HFFc6 (cell line): Measurements from ENCODE around the gene CYYR1. TPM values are rescaled to one million over a fixed set of nuclear protein-coding genes. Genes with fewer than 3 reads are reported as not detected.

Experiments
- DNase-seq: peaks from one replicate; pipeline ENCODE4 v3.0.0-alpha.2; 2018
- H3K27ac Mint-ChIP-seq: 2 replicates; pipeline ENCODE4 v1.8.0; 2020; ENCODE audit warnings: mild to moderate bottlenecking, mixed read lengths
- H3K27me3 Mint-ChIP-seq: 2 replicates; pipeline ENCODE4 v1.8.0; 2021; ENCODE audit warnings: mild to moderate bottlenecking, moderate library complexity, mixed read lengths; ENCODE audit not compliant: insufficient read depth
- H3K36me3 Mint-ChIP-seq: 2 replicates; pipeline ENCODE4 v1.8.0; 2021; ENCODE audit warnings: low read depth, mixed read lengths
- H3K4me1 Mint-ChIP-seq: 2 replicates; pipeline ENCODE4 v1.8.0; 2020; ENCODE audit warnings: low read depth, mixed read lengths
- H3K4me3 Mint-ChIP-seq: 2 replicates; pipeline ENCODE4 v1.8.0; 2020; ENCODE audit warnings: mild to moderate bottlenecking, moderate library complexity, mixed read lengths
- H3K9me3 Mint-ChIP-seq: 2 replicates; pipeline ENCODE4 v1.8.0; 2020; ENCODE audit warnings: mild to moderate bottlenecking, mixed read lengths
- total RNA-seq, 6 experiments: library from RNA; stranded (reverse); fragmentation: NEBNext Ultra II Directional; extraction: Animal tissue kit (Norgen Biotek cat#: 25700); gene quantifications; 2 replicates in 1 of 6; 3 replicates in 5 of 6; pipeline ENCODE4 v1.2.3, GENCODE V29; 2021
- TF ChIP-seq, protein P1 (sequence below): fragments of 200-600 bp; sonication (generic); IDR thresholded peaks from 2 replicates; pipeline ENCODE4 v1.5.0; 2021; ENCODE audit warnings: antibody characterized with exemption, mild to moderate bottlenecking

CYYR1 gene
- total RNA-seq, 6 experiments from 2014 or later: not detected

DNA sequence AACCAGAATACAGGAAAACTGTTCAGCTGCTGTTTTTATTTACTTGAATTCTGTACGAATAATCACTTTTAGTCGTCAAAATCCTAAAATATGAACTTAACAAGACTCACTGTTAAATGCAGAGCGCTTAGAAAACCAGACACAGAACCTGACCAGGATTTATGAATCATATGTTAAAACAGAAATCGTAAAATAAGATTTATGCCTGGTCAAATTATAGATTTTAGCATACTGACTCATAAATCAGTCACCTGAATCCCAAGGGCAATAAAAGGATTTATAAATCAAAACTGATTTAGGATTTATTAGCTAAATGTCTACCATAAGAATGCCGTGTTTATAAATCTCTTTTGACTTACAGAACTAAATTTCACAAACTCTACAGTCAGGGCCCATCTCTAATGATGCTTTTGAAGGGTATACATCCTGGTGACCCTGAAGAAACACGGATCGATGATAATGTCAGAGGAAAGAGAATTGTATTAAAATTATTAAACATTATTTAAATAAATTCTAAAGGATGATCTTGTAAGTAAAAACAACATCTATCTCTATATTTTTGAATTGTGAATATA is 28.8 kb downstream of the CYYR1 start:
- H3K27ac Mint-ChIP-seq: no peak overlapping the region
- TF ChIP-seq, protein P1, sequence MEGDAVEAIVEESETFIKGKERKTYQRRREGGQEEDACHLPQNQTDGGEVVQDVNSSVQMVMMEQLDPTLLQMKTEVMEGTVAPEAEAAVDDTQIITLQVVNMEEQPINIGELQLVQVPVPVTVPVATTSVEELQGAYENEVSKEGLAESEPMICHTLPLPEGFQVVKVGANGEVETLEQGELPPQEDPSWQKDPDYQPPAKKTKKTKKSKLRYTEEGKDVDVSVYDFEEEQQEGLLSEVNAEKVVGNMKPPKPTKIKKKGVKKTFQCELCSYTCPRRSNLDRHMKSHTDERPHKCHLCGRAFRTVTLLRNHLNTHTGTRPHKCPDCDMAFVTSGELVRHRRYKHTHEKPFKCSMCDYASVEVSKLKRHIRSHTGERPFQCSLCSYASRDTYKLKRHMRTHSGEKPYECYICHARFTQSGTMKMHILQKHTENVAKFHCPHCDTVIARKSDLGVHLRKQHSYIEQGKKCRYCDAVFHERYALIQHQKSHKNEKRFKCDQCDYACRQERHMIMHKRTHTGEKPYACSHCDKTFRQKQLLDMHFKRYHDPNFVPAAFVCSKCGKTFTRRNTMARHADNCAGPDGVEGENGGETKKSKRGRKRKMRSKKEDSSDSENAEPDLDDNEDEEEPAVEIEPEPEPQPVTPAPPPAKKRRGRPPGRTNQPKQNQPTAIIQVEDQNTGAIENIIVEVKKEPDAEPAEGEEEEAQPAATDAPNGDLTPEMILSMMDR: no peak
- DNase-seq: no peak
- no peaks in the 10 kb centered on the region for H3K36me3 Mint-ChIP-seq
- H3K4me3 Mint-ChIP-seq: no peak overlapping the region
- H3K4me1 Mint-ChIP-seq: no peaks in the 10 kb centered on the region
- no peaks in the 10 kb centered on the region for H3K27me3 Mint-ChIP-seq
- H3K9me3 Mint-ChIP-seq: peaks cover 8% of the 10 kb centered on the region

DNA sequence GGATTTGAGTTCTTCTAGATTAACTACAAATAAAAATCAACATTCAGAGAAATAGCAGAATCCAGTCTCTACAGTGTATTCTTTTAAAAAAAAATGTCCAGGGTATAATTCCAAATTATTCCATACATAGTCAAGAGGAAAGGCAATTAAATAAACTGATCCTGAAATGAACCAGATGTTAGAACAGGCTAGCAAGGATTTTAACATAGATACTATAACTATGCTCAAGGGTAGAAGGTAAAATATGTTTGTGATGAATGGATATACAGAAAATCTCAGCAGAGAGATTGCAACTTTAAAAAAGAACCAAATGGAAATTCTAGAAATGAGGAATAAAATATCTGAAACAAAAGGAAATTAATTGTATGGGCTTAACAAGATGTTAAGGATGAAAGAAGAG is 32.4 kb downstream of the CYYR1 start:
- H3K9me3 Mint-ChIP-seq: no peaks in the 10 kb centered on the region
- H3K36me3 Mint-ChIP-seq: no peaks in the 10 kb centered on the region
- DNase-seq: no peak
- H3K27ac Mint-ChIP-seq: no peak overlapping the region
- H3K4me1 Mint-ChIP-seq: no peaks in the 10 kb centered on the region
- no peak overlapping the region for H3K4me3 Mint-ChIP-seq
- no peaks in the 10 kb centered on the region for H3K27me3 Mint-ChIP-seq
- TF ChIP-seq, protein P1: no peak

DNA sequence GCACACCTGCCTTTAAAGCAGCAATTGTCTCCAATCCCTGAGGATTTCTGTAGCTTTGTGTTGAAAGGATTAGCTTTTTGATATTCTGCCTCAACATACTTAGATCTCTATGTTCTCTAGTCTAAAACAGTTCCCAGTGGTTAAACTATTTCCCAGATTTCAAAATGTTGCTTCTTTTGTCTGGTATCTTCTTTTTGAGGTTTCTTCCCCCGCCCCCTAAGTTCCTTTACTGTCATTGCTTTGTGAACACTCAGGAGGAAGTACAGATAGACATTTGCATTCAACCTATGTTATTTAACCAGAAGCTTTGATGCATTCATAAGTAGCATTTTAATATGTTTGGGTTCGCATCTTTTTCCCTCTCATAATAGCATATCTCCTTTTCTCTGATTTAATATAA is 33.5 kb downstream of the CYYR1 start:
- no peaks in the 10 kb centered on the region for H3K4me1 Mint-ChIP-seq
- no peak overlapping the region for H3K4me3 Mint-ChIP-seq
- peaks cover 2% of the 10 kb centered on the region; the same call in 1 of the 2 replicates for H3K9me3 Mint-ChIP-seq
- H3K27me3 Mint-ChIP-seq: no peaks in the 10 kb centered on the region
- H3K27ac Mint-ChIP-seq: no peak overlapping the region
- H3K36me3 Mint-ChIP-seq: no peaks in the 10 kb centered on the region
- no peak for DNase-seq
- TF ChIP-seq, protein P1: no peak

DNA sequence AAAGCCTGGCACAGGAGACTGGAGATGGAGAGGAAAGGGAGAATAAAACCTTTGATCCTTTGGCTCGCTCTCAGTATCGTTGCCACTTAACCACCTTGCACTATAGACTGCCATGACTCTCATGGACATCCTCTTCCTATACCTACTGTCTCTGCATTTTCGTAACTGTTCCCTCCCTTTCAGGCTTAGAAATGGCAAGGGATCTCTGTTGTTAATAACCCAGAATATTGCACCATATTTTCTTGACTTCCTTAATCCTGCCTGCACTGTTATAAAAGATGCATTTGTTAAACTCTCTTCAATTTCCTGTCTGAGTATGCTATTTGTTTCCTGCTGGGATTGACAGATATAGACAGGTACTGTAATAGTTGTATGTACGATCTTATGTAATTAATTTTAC is 38.6 kb downstream of the CYYR1 start:
- no peak overlapping the region for H3K27ac Mint-ChIP-seq
- TF ChIP-seq, protein P1: no peak
- no peaks in the 10 kb centered on the region; the same call in 1 of the 2 replicates for H3K27me3 Mint-ChIP-seq
- no peaks in the 10 kb centered on the region for H3K4me1 Mint-ChIP-seq
- peaks cover 5% of the 10 kb centered on the region; the same call in 1 of the 2 replicates for H3K9me3 Mint-ChIP-seq
- H3K4me3 Mint-ChIP-seq: no peak overlapping the region
- no peak for DNase-seq
- H3K36me3 Mint-ChIP-seq: no peaks in the 10 kb centered on the region

DNA sequence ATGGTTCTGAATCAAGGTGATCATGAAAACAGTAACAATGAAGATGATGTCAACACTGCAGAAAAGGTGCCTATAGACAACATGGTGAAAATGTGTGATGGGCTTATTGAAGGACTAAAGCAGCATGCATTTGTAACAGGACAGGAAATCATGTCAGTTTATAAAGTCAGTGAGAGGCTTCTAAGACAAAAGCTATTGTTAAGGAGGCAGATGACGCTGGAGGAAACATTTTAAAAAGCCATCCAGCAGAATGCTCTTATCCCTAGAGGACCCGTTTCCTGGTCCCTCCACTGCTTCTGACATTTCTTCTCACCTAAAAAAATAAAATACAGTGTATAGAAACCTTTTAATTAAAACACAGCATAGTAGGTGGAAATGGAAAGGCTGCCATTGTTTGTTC is 40.9 kb downstream of the CYYR1 start:
- no peak overlapping the region for H3K4me3 Mint-ChIP-seq

More for the DNA sequence above, 40.9 kb downstream of the CYYR1 start:
- no peak for DNase-seq
- no peaks in the 10 kb centered on the region for H3K4me1 Mint-ChIP-seq
- no peaks in the 10 kb centered on the region for H3K36me3 Mint-ChIP-seq
- H3K27me3 Mint-ChIP-seq: no peaks in the 10 kb centered on the region; the same call in 1 of the 2 replicates
- H3K27ac Mint-ChIP-seq: no peak overlapping the region
- peaks cover 5% of the 10 kb centered on the region; the same call in 1 of the 2 replicates for H3K9me3 Mint-ChIP-seq
- TF ChIP-seq, protein P1: no peak
